ENCODE results near the gene VPS13D.
"Not testable (repeated sequence)": the region's sequence is repeated elsewhere in the genome, so short reads cannot be mapped to it uniquely, and the experiment has no call there.

The VPS13D gene

GRCh38 chr1:12201352-12202189, 28.3 kb upstream of the VPS13D start:
- DNase-seq = no peak

DNA sequence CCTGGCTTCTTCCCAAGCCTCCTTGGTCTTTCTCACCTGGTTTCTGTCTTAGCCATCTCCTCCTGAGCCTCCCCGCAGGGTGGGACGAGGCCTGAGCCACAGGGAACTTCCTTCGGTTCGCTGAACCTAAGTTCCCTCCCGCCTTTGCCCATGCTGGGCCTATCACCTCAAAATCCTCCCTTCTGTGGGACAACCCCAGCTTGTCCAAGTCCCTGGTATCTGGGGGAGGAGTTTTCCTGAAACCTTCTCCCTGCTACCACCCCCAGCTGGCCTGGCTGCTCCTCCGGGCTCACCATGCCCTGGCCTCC, 27.7 kb upstream of the VPS13D start:
- no peak for DNase-seq

DNA sequence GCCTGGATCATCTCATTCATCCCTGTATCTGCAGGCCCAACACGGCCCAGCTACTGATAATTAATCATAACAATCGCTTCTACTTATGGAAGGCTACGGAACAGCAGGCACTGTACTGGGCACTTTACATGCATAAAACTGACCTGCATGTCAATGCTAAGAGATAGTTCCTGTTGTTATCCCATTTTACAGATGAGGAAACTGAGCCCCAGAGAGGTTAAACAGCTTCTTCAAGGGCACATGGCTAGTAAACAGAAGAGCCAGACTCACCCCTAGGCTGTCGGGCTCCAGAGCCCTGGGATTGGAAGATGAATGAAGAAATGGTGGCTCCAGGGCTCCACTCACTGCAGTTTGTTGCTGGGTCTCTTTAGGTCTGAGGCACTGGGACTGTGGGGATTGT, 27.3 kb upstream of the VPS13D start:
- no peak for DNase-seq

- DNase-seq = no peak
Measured at GRCh38 chr1:12203216-12204007, 26.4 kb upstream of the VPS13D start.

DNA sequence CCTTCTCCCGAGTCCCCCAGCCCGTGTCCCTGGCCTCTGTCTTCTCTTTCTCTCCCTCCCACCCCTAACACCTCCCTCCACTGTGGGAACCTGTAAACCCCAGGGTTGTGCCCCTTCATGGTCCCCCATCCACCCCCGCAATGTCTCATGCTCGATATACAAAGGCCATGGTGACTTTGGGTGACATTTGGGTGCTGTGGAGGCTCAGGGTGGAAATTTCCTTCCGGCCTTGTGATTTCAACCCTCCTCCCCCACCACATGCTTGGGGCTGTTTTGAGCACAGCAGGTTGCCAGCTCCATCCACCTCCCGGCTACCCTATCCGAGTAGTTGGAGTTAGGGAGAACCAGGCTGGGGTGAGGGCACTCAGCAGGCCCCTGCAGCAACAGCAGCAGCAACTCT, 25.7 kb upstream of the VPS13D start:
- DNase-seq = no peak

DNA sequence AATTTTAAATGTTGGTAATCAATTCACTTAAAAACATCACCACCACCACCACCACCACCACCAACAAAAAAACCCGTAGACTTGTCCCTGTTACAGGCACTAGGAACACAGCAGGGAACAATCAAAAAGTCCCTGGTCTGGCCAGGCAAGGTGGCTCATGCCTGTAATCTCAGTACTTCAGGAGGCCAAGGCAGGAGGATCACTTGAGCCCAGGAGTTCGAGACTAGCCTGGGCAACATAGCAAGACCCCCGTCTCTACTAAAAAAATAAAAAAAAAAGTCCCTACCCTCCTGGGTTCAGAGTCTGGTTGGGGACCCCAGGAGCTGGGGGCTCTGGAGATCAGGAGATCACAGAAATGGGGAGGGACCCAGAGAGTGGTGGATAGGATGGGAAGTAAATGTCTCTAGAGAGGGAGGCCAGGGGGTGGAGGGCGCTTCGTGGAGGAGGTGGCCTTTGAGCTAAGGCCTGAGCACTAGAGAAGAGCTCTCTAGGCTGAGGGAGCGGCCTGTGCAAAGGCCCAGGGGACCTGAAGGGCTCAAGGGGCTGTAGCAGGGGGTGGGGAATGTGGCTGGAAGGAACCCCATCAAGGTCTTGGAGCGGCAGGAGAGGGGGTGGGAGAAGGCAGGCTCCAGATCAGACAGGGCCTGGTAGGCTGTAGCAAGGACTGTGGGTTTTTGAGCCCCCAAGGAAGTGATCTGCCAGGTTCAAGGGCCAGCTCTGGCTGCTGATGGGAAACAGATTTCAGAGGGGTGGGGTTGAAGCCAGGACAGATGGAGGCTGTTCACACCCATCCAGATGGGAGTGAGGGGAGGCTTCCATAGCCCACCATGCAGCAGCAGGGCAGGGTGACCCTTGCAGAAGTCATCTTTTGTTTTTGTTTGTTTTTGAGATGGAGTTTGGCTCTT, 24.8 kb upstream of the VPS13D start:
- no peak for DNase-seq

- no peak for DNase-seq
Measured at GRCh38 chr1:12206238-12206637, 23.6 kb upstream of the VPS13D start.

GRCh38 chr1:12206792-12207424, 22.9 kb upstream of the VPS13D start:
- DNase-seq = no peak

DNA sequence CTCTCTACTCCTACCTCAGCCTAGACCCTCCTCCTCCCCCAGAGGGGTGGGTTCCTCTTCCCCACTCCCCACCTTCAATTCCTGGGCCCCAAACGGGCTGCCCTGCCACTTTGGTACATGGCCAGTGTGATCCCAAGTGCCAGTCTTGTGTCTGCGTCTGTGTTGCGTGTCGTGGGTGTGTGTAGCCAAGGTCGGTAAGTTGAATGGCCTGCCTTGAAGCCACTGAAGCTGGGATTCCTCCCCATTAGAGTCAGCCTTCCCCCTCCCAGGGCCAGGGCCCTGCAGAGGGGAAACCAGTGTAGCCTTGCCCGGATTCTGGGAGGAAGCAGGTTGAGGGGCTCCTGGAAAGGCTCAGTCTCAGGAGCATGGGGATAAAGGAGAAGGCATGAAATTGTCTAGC, 21.6 kb upstream of the VPS13D start:
- no peak for DNase-seq

- peak; percentile 87 for DNase-seq
Measured at GRCh38 chr1:12208764-12209494, 20.9 kb upstream of the VPS13D start.

- DNase-seq = no peak
Measured at GRCh38 chr1:12209495-12209832, 20.4 kb upstream of the VPS13D start.

GRCh38 chr1:12215118-12215961, 14.5 kb upstream of the VPS13D start:
- DNase-seq = no peak

GRCh38 chr1:12219800-12220199, 10.0 kb upstream of the VPS13D start:
- no peak for DNase-seq

DNA sequence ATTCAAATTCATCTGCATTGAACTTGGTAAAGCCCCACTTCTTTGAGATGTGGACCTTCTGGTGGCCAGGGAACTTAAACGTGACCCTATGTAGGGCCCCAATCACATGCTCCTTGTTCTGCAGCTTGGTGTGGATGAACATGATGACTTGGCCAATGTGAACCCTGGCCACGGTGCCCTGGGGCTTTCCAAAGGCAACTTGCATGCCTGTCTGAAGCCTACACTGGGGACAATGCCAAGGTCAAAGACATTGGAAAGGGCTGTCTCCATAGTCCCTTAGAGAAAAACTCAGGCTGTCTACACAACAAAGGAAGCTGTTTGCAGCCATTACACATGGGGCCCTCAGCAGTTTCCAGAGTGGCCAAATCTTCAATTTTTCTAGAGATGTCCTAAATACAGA, 8.9 kb upstream of the VPS13D start:
- no peak for DNase-seq

GRCh38 chr1:12222700-12223099, 7.1 kb upstream of the VPS13D start:
- not testable (repeated sequence) for DNase-seq

DNA sequence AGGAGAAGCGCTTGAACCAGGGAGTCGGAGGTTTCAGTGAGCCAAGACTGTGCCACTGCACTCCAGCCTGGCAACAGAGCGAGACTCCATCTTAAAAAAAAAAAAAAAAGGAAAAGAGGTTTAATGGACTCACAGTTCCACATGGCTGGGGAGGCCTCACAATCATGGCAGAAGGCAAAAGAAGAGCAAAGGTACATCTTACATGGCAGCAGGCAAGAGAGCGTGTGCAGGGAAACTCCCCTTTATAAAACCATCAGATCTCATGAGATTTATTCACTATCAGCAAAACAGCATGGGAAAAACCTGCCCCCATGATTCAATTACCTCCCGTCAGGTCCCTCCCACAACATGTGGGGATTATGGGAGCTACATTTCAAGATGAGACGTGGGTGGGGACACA, 5.7 kb upstream of the VPS13D start:
- not testable (repeated sequence) for DNase-seq

DNA sequence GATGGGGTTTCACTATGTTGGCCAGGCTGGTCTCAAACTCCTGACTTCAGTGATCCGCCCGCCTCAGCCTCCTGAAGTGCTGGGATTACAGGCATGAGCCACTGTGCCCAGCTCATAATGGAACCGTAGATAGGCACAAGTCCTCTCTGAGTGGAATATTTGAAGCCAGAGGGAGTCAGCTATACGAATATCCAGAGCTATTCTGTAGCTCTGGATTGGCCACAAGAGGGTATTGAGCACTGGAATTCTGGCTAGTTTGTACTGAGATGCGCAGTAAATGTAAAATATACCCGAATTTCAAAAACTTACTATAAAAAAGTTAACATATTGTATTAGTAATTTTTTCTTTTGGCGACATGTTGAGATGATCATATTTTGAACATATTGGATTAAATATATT, 851 bp upstream of the VPS13D start:
- no peak for DNase-seq

- DNase-seq = no peak
Measured at GRCh38 chr1:12229386-12229834, 420 bp upstream of the VPS13D start.

DNA sequence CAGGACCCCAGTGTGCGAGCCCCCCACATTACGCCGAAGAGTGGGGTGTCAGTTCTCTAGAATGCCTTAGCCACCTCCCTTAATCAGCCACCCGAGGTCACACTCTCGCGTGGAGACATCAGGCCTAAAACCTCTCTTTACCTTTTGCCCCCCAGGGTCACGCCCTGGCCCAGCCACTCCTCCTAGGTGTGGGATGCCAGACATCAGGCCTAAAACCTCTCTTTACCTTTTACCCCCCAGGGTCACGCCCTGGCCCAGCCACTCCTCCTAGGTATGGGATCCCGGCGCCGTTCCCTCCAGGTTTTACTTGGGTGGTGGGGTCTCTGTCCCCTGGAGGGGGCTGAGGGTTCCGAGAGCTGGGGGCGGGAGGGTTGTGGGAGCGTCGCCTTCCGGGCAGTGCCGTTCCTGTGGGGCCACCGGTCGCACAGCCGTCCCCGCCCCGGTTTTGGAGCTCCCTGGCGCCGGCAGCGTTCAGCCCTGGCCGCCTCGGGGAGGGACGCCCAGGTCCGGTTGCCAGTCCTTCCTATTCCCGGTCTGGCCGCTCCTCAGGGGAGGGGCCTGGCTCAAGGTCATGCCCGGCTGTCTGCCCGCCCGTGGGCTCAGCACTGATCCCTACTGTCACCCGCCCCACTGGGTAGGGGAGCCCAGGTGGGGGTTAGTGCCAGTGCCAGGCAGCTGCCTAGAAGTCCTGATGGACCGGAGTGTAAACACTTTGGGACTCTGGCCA, 882 bp downstream of the VPS13D start:
- DNase-seq = peak; percentile 37

- no peak for DNase-seq
Measured at GRCh38 chr1:12231276-12231595, 1.4 kb downstream of the VPS13D start.

GRCh38 chr1:12232221-12232620, 2.4 kb downstream of the VPS13D start:
- DNase-seq = no peak
